Brain microvascular endothelial cell (primary cell): ENCODE measurements around the gene ADGRD2.

Experiments
- DNase-seq: peaks from one replicate; pipeline ENCODE4 v3.0.0-alpha.2; 2020
- H3K27ac ChIP-seq: fragments of 250-450 bp; sonication (Bioruptor Pico); 2 replicates; pipeline ENCODE4 v1.5.1; 2020; ENCODE audit warnings: mild to moderate bottlenecking, moderate library complexity
- H3K27me3 ChIP-seq: fragments of 250-450 bp; sonication (Bioruptor Pico); replicated peaks from 2 replicates; pipeline ENCODE4 v1.5.1; 2020; ENCODE audit warnings: mild to moderate bottlenecking
- H3K36me3 ChIP-seq: fragments of 250-450 bp; sonication (Bioruptor Pico); replicated peaks from 2 replicates; pipeline ENCODE4 v1.5.1; 2020; ENCODE audit warnings: mild to moderate bottlenecking
- H3K4me3 ChIP-seq: 2 replicates; pipeline ENCODE4 v1.5.1; 2011; ENCODE audit warnings: low read depth, mild to moderate bottlenecking, control low read depth, low read length, moderate library complexity
- CTCF ChIP-seq: IDR thresholded peaks from 2 replicates; pipeline ENCODE4 v1.5.1; 2011; ENCODE audit warnings: low read depth, mild to moderate bottlenecking, moderate library complexity, low read length, control low read depth, inconsistent platforms; ENCODE audit errors: missing control alignments
- in situ Hi-C: cut with HindIII; loops from 2 replicates; pipeline ENCODE4 v1.10.0; 2017; ENCODE audit warnings: low sequenced_read_pairs, low pct_ligation_motif_present

The ADGRD2 gene

DNA sequence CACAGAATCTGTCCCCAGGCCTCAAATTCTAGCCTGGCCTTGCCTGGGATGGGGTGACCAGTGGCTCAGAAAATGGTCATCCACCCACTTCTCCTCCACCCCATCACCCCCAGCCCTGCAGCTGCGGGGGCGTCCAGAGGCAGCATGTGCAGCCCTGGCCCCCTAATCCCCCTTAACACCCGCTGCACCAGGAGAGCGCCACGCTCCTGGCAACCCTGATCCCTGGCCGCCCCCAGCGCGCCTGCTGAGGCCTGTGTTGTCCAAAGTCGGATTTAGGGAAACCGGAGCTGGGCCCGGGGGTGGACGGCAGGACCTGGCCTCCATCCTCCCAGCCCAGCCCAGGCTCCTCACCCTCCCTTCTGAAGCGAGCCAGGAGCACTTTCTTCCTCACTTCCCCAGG lies 35.0 kb downstream of the ADGRD2 start:
- no peak for DNase-seq
- Histone ChIP-seq H3K27me3 (peaks cover 37% of the 10 kb centered on the region), H3K27ac (no peak overlapping the region), H3K4me3 (no peak overlapping the region), H3K36me3 (no peaks in the 10 kb centered on the region)
- in situ Hi-C loops, result no loop called here
- TF ChIP-seq CTCF, result no peak

DNA sequence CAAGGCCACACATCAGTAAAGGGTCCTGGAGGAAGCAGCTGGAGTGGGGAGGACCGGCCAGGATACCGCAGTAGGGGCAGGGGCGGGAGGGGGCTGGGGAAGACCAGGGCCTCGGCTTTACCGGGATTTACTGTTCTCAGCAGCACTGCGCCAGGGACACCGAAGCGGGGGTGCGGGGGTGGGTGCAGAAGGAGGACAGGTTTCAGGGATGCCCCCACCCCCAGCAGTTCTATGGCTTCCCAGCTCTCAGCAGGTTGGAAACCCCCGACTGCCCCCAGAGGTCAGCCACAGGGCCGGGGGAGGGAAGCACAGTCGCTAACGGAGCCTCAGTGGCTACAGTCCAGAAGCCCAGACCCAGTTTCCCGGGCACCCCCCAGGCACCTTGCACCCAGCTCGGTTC lies 35.7 kb downstream of the ADGRD2 start:
- no peak overlapping the region for H3K4me3 ChIP-seq
- no peak for DNase-seq
- in situ Hi-C loops, result no loop called here
- peaks cover 37% of the 10 kb centered on the region for H3K27me3 ChIP-seq
- no peaks in the 10 kb centered on the region for H3K36me3 ChIP-seq
- H3K27ac ChIP-seq, result no peak overlapping the region
- no peak for TF ChIP-seq CTCF

DNA sequence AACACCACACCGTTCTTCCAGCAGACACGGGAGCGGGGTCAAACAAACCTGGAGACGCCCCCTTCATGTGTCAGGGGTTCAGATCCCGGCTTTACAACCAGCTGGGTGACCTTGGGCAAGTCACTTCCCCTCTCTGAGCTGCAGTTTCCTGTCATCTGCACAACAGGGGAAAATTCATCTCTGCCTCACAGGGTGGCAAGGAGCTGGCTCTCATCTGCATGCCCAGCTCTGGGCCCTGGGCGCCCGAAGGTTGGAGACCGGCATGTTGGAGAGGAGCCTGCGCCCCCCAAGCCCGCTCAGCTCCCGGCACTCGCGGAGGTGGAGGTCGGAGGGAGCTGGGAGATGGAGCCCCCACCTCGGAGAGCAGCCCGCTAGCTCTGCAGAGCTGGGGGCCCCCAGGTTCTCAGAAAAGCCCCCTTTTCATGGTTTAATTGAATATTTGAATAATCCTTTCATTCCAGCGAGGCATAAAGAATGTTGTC lies 36.6 kb downstream of the ADGRD2 start:
- no peak for DNase-seq
- Histone ChIP-seq H3K27ac (no peak overlapping the region), H3K4me3 (no peak overlapping the region), H3K27me3 (peaks cover 37% of the 10 kb centered on the region), H3K36me3 (no peaks in the 10 kb centered on the region)
- in situ Hi-C loops, result no loop called here
- no peak for TF ChIP-seq CTCF

- Histone ChIP-seq H3K4me3 (no peak overlapping the region), H3K36me3 (no peaks in the 10 kb centered on the region), H3K27me3 (peaks cover 37% of the 10 kb centered on the region), H3K27ac (no peak overlapping the region)
- TF ChIP-seq CTCF, result no peak
- no peak for DNase-seq
- in situ Hi-C loops, result no loop called here
These were observed 37.3 kb downstream of the ADGRD2 start for GRCh38 chr9:124487260-124488182.

DNA sequence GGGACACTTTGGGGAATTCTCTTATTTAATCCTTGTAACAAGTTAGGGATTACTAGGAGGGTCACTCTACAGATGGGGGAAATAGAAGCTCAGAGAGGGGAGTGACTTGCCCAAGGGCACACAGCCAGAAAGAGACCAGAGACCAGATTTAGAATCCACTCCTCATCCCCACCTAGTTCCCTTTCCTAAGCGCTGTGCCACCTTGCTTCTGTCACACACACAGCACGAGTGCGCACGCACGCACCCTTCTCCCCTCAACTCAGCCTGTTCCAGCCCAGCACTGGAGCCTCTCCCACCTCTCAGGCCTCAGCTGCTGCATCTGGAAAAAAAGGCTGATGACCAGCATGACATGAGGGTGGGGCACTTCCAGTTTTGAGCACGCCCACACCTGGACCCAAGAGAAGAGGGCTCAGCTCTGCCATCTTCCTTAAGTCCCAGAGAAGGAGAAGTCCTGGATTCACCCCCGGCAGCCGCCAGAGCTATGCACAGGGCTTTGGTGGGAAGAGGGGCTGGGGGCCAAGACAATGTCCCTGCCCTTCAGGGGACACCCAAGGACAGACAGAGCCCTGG lies 38.5 kb downstream of the ADGRD2 start:
- no peak for DNase-seq
- no peak for TF ChIP-seq CTCF
- peaks cover 42% of the 10 kb centered on the region for H3K27me3 ChIP-seq
- no peaks in the 10 kb centered on the region for H3K36me3 ChIP-seq
- in situ Hi-C loops, result no loop called here
- no peak overlapping the region for H3K4me3 ChIP-seq
- H3K27ac ChIP-seq, result no peak overlapping the region
